Measurements from ENCODE around the gene SLC38A4. TPM values are rescaled to one million over a fixed set of nuclear protein-coding genes. Genes with fewer than 3 reads are reported as not detected.
"Not testable (repeated sequence)": the region's sequence is repeated elsewhere in the genome, so short reads cannot be mapped to it uniquely, and the experiment has no call there.

Gene SLC38A4, protein sequence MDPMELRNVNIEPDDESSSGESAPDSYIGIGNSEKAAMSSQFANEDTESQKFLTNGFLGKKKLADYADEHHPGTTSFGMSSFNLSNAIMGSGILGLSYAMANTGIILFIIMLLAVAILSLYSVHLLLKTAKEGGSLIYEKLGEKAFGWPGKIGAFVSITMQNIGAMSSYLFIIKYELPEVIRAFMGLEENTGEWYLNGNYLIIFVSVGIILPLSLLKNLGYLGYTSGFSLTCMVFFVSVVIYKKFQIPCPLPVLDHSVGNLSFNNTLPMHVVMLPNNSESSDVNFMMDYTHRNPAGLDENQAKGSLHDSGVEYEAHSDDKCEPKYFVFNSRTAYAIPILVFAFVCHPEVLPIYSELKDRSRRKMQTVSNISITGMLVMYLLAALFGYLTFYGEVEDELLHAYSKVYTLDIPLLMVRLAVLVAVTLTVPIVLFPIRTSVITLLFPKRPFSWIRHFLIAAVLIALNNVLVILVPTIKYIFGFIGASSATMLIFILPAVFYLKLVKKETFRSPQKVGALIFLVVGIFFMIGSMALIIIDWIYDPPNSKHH
- total RNA-seq = 1 to 10 TPM in 3 of 4 donors, under 1 TPM in 1; 0.59 to 2.0 (median 1.2) TPM
- polyA plus RNA-seq = 1.2 TPM
- long read RNA-seq, donor 1, partial matches to known transcripts = 0 of 5 reads
- long read RNA-seq, donor 1, other reads (novel, unspliced or antisense) = 5 of 5 reads
- long read RNA-seq, donor 2, partial matches to known transcripts = 0 of 2 reads
- long read RNA-seq, donor 2, other reads (novel, unspliced or antisense) = 1 of 2 reads
- long read RNA-seq, donor 3, partial matches to known transcripts = 1 of 7 reads
- long read RNA-seq, donor 3, other reads (novel, unspliced or antisense) = 5 of 7 reads
- long read RNA-seq, donor 4 = 0 reads

DNA sequence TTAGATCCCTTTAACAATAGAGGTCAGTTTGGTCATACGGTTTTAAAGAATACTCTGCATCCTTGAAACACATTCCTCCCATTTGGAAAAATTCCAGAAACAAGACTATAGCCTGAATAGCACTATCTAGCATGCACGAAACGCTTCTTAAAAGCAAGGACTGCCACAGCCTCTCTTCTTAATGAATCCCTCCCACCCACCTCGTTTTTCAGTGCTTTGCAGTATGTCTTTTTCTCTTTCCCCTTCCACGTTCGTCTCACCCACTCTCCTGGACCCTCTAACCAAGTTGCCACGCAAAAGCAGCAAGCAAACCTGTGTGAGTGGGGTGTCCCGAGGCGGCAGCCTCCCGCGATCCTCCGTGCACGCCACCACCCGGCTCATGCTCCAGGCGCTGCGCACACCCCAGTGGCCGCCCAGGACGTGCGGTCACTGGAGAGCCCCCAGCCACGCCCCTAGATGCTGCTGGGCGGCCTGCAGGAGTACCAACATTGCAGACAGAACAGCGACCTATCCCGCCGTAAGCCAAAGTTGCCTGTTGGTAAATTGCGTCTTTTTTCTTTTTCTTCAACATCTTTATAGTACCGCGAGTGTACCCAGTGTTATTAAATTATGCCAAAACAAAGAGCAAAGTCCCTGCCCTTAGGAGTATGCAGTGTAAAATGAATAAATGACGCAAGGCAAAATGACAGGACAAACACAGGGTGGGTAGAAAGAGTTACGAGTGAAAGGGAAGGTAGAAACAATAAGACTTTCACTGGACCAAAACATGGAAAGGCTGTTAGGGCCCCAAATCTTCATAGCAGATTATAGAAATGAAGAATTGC is at the start of gene SLC38A4:
SLC38A4 (minus strand) TSS at position 407 of the 824 bp plus-strand sequence. CDS start 32,926 bp downstream, outside the sequence.
- ATAC-seq (peak; percentile 85 to 90), DNase-seq (peak in 2 of 3 donors; percentile 59 to 68)
- no peak within 1 kb of the TSS for H3K27ac ChIP-seq (ENCODE audit: low read length)
- no peaks in the 10 kb centered on the region for H3K4me1 ChIP-seq (ENCODE audit: control insufficient read depth, insufficient read depth, low read length)
- no peaks in the 10 kb centered on the region for H3K9me3 ChIP-seq (ENCODE audit: control insufficient read depth, low read length)
- H3K27me3 ChIP-seq (ENCODE audit: control insufficient read depth, insufficient read depth) = no peaks in the 10 kb centered on the region
- WGBS = 13% methylated on average over 29 of the region's 29 CpGs
- H3K4me3 ChIP-seq (ENCODE audit: low read length) = peak within 1 kb of the TSS; percentile 25
- intact Hi-C loops (cut with DNase I) = no loop called here

DNA sequence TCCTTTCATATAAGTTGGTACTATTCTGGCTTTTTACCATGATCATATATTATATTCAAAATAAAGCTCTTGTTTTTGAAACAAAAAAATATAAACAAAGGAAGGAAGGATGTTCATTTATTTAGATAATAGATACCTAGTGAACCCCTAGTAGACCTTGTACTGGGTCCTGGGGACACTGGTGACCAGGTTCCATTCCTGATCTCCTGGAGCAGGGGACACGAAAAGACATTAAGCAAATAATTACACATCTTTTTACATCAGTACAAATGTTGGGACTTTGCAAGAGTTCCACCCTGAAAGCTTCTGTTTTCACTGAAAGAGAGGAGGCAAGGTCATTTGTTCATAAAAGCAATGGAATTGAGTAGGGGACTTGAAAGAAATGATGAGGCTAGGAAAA is 49.3 kb upstream of the SLC38A4 start:
- DNase-seq (no peak), ATAC-seq (no peak)
- H3K9me3 ChIP-seq (ENCODE audit: control insufficient read depth, low read length) = no peaks in the 10 kb centered on the region
- H3K27ac ChIP-seq (ENCODE audit: low read length) = no peak overlapping the region
- H3K27me3 ChIP-seq (ENCODE audit: control insufficient read depth, insufficient read depth) = no peaks in the 10 kb centered on the region
- no peaks in the 10 kb centered on the region for H3K4me1 ChIP-seq (ENCODE audit: control insufficient read depth, insufficient read depth, low read length)
- H3K4me3 ChIP-seq (ENCODE audit: low read length) = no peak overlapping the region
- intact Hi-C loops (cut with DNase I) = no loop called here
- WGBS = 75% methylated on average over 1 of the region's 1 CpG

DNA sequence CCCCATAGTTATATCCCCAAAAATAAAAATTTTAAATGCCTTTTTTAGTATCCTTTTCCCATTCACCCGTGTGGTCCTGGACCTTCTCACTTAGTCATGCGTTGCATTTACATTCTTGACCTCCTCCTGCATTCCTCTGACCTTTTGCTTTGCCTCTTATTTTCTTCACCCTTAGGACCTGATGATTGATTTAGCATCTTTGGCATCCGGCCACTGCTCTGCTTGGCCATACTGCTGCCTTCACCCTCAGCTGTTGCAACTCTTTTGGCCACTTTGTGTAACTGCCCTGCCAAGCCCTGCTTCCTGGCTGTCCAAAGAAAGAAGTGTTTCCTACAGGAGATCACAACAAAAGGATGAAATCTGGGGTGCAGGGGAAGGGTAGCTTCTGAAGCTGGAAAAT is 48.8 kb upstream of the SLC38A4 start:
- intact Hi-C loops (cut with DNase I) = no loop called here
- Histone ChIP-seq H3K27ac (ENCODE audit: low read length) (no peak overlapping the region), H3K4me1 (ENCODE audit: control insufficient read depth, insufficient read depth, low read length) (no peaks in the 10 kb centered on the region), H3K27me3 (ENCODE audit: control insufficient read depth, insufficient read depth) (no peaks in the 10 kb centered on the region), H3K9me3 (ENCODE audit: control insufficient read depth, low read length) (no peaks in the 10 kb centered on the region), H3K4me3 (ENCODE audit: low read length) (no peak overlapping the region)
- WGBS = 40% methylated on average over 3 of the region's 3 CpGs
- DNase-seq (peak in 2 of 3 donors; percentile 57 to 58), ATAC-seq (peak in 1 of 2 donors; percentile 62)

DNA sequence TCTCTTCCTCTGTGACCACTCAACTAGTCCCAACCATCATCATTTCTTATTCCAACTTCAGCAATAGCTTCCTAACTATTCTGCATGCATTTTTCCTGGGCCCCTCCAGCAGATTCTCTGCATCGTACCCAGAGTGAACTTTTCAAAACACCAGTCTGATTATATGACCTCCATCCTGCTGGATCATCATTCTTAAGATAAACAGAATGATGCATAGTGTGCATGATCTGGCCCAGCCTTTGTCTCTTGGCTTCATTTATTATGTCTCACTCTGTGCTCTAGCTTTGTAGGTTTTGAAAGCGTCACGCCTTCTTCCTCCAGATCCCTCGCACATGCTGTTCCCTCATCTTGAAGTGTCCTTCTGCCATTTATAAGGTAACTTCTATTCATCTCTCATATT is 46.3 kb upstream of the SLC38A4 start:
- no peak for DNase-seq
- no peak for ATAC-seq
- no peak overlapping the region for H3K27ac ChIP-seq (ENCODE audit: low read length)
- 89% methylated on average over 4 of the region's 4 CpGs for WGBS
- no peak overlapping the region for H3K4me3 ChIP-seq (ENCODE audit: low read length)
- no peaks in the 10 kb centered on the region for H3K9me3 ChIP-seq (ENCODE audit: control insufficient read depth, low read length)
- no peaks in the 10 kb centered on the region for H3K4me1 ChIP-seq (ENCODE audit: control insufficient read depth, insufficient read depth, low read length)
- intact Hi-C loops (cut with DNase I) = no loop called here
- no peaks in the 10 kb centered on the region for H3K27me3 ChIP-seq (ENCODE audit: control insufficient read depth, insufficient read depth)

DNA sequence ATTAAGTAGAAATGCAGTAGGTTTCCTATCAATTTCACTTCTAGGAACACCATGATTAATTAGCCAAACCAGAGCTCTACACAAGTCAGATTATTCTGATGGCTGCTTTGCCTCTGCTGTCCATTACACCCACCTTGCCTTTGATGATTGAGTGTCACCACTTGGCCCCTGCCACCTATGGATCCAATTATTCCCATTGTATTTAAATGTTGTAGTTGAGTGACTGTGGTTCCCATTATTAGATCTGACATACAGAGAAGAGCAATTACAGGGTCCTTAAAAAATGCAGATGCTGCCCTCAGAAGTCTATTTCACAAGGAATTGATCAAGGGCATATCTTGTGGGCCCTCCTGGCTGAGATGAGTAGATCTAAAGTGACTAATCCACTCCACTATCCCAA is 39.5 kb upstream of the SLC38A4 start:
- H3K9me3 ChIP-seq (ENCODE audit: control insufficient read depth, low read length) = no peaks in the 10 kb centered on the region
- H3K4me1 ChIP-seq (ENCODE audit: control insufficient read depth, insufficient read depth, low read length) = no peaks in the 10 kb centered on the region
- DNase-seq (no peak), ATAC-seq (no peak)
- no peaks in the 10 kb centered on the region for H3K27me3 ChIP-seq (ENCODE audit: control insufficient read depth, insufficient read depth)
- intact Hi-C loops (cut with DNase I) = no loop called here
- no peak overlapping the region for H3K27ac ChIP-seq (ENCODE audit: low read length)
- no peak overlapping the region for H3K4me3 ChIP-seq (ENCODE audit: low read length)

DNA sequence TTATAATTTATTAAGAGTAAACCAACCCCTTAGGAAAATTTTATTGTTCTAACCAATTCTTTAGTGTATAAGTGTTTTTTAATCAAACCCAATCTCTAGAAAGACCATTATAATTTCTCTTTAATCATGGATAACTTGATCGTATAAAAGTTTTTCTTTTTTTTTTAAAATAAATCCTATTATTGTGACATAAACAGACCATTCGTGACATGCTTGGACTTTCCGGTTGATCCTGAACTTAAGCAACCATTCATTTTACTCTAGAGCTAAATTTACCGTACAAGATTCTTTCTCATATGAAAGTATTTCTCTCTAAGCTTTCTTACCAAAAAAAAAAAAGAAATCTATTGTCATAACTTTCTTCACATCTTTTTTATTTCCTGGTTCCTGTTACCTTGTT is 32.6 kb upstream of the SLC38A4 start:
- no peak for ATAC-seq
- no peak overlapping the region for H3K27ac ChIP-seq (ENCODE audit: low read length)
- no peaks in the 10 kb centered on the region for H3K27me3 ChIP-seq (ENCODE audit: control insufficient read depth, insufficient read depth)
- 90% methylated on average over 4 of the region's 4 CpGs for WGBS
- no peak overlapping the region for H3K4me3 ChIP-seq (ENCODE audit: low read length)
- no peak for DNase-seq
- no peaks in the 10 kb centered on the region for H3K4me1 ChIP-seq (ENCODE audit: control insufficient read depth, insufficient read depth, low read length)
- H3K9me3 ChIP-seq (ENCODE audit: control insufficient read depth, low read length) = no peaks in the 10 kb centered on the region
- intact Hi-C loops (cut with DNase I) = no loop called here

DNA sequence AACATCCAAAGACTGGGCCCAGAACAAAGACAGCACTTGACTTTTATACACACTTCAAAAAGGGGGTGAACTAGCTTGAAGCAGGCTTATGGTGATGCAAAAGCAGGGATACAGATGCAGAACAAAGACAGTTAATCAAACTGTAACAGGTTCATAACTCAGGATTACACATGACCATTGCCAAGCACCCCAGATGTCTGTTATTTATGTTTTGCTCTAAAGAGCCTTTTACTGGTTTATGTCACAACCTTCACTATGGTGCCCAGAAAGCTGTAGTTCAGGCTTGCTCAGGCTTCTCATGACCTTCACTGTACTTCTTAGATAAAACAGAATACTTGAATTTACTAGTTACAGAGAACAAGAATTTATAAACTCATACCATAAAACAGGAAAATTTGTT is 31.7 kb upstream of the SLC38A4 start:
- DNase-seq (no peak), ATAC-seq (no peak)
- intact Hi-C loops (cut with DNase I) = no loop called here
- Histone ChIP-seq H3K4me3 (ENCODE audit: low read length) (no peak overlapping the region), H3K9me3 (ENCODE audit: control insufficient read depth, low read length) (no peaks in the 10 kb centered on the region), H3K27me3 (ENCODE audit: control insufficient read depth, insufficient read depth) (no peaks in the 10 kb centered on the region), H3K4me1 (ENCODE audit: control insufficient read depth, insufficient read depth, low read length) (no peaks in the 10 kb centered on the region), H3K27ac (ENCODE audit: low read length) (no peak overlapping the region)

DNA sequence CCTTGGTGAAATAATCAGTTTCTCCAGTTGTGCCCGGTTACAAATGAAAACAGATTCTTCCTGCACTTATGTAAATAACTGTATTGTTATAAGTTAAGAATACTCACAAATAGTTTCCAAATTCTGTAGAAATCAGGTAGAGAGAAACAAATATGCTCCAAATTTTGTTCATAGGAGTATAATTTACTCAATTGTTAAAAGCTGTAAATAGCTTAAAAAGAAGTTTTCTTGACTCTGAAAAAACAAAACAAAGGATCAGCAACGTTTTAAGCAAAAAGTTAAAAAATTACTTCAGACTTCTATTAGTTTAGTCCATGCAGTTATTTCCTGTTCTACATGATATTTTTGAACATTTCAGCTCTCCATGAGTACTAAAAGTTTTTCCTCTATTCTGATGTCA is 30.0 kb upstream of the SLC38A4 start:
- WGBS = 57% methylated on average over 2 of the region's 2 CpGs
- Histone ChIP-seq H3K4me1 (ENCODE audit: control insufficient read depth, insufficient read depth, low read length) (no peaks in the 10 kb centered on the region), H3K9me3 (ENCODE audit: control insufficient read depth, low read length) (no peaks in the 10 kb centered on the region), H3K27ac (ENCODE audit: low read length) (no peak overlapping the region), H3K4me3 (ENCODE audit: low read length) (no peak overlapping the region), H3K27me3 (ENCODE audit: control insufficient read depth, insufficient read depth) (no peaks in the 10 kb centered on the region)
- no peak for DNase-seq
- intact Hi-C loops (cut with DNase I) = no loop called here
- no peak for ATAC-seq

DNA sequence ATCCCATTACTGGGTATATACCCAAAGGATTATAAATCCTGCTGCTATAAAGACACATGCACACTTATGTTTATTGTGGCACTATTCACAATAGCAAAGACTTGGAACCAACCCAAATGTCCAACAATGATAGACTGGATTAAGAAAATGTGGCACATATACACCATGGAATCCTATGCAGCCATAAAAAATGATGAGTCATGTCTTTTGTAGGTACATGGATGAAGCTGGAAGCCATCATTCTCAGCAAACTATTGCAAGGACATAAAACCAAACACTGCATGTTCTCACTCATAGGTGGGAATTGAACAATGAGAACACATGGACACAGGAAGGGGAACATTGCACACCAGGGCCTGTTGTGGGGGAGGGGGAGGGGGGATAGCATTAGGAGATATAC is 28.4 kb upstream of the SLC38A4 start:
- H3K4me1 ChIP-seq (ENCODE audit: control insufficient read depth, insufficient read depth, low read length); H3K27me3 ChIP-seq (ENCODE audit: control insufficient read depth, insufficient read depth); H3K9me3 ChIP-seq (ENCODE audit: control insufficient read depth, low read length); DNase-seq; intact Hi-C loops (cut with DNase I); H3K4me3 ChIP-seq (ENCODE audit: low read length); H3K27ac ChIP-seq (ENCODE audit: low read length); ATAC-seq: not testable (repeated sequence)

DNA sequence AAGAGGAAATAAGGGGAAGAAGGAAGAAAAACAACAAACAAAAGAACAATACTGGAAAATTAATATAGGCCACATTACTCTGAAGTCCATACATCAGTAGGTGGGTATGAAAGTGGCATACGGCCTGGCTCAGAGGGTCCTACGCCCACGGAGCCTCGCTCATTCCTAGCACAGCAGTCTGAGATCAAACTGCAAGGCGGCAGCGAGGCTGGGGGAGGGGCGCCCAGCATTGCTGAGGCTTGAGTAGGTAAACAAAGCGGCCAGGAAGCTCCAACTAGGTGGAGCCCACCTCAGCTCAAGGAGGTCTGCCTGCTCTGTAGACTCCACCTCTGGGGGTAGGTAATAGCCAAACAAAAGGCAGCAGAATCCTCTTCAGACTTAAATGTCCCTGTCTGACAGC is 23.0 kb upstream of the SLC38A4 start:
- 83% methylated on average over 8 of the region's 8 CpGs for WGBS
- H3K4me1 ChIP-seq (ENCODE audit: control insufficient read depth, insufficient read depth, low read length); intact Hi-C loops (cut with DNase I); ATAC-seq; H3K4me3 ChIP-seq (ENCODE audit: low read length); H3K27ac ChIP-seq (ENCODE audit: low read length); H3K9me3 ChIP-seq (ENCODE audit: control insufficient read depth, low read length); H3K27me3 ChIP-seq (ENCODE audit: control insufficient read depth, insufficient read depth): not testable (repeated sequence)
- DNase-seq = peak in 1 of 3 donors; percentile 52

DNA sequence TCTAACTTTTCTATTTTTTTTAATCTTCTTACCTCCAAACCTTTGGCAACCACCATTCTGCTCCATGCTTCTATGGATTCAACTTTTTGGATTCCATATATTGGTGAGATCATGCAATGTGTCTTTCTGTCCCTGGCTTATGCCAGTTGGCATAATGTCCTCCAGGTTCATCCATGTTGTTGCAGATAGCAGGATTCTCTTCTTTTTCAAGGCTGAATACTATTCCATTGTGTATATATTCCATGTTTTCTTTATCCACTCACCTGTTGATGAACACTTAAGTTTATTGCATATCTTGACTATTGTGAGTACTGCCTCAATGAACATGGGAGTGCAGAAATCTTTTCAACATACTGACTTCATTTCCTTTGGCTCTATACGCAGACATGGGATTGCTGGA is 21.2 kb upstream of the SLC38A4 start:
- Histone ChIP-seq H3K9me3 (ENCODE audit: control insufficient read depth, low read length) (no peaks in the 10 kb centered on the region), H3K4me1 (ENCODE audit: control insufficient read depth, insufficient read depth, low read length) (no peaks in the 10 kb centered on the region), H3K27me3 (ENCODE audit: control insufficient read depth, insufficient read depth) (no peaks in the 10 kb centered on the region), H3K27ac (ENCODE audit: low read length) (no peak overlapping the region), H3K4me3 (ENCODE audit: low read length) (no peak overlapping the region)
- intact Hi-C loops (cut with DNase I) = no loop called here
- DNase-seq = no peak
- ATAC-seq = no peak
- WGBS = 99% methylated on average over 1 of the region's 1 CpG

Measured in right cardiac atrium (tissue), 5 donors.